GM12875 (cell line): Measurements from ENCODE around the gene UBE2I.

ENCODE experiments used
- H3K4me3 ChIP-seq: one replicate; pipeline ENCODE4 v1.5.1; 2011; ENCODE audit warnings: low read depth, low read length, control low read depth
- CTCF ChIP-seq: IDR thresholded peaks from 2 replicates; pipeline ENCODE4 v1.5.1; 2011; ENCODE audit warnings: low read depth, mild to moderate bottlenecking, control low read depth, inconsistent platforms, low read length, moderate library complexity, borderline replicate concordance; ENCODE audit not compliant: insufficient read depth

Gene UBE2I

GRCh38 chr16:1315081-1316032 lies 5.9 kb downstream of the UBE2I start:
- no peak for TF ChIP-seq CTCF
- H3K4me3 ChIP-seq: no peak overlapping the region

GRCh38 chr16:1316033-1316405 lies 6.6 kb downstream of the UBE2I start:
- no peak overlapping the region for H3K4me3 ChIP-seq
- no peak for TF ChIP-seq CTCF

GRCh38 chr16:1317479-1318267 lies 8.2 kb downstream of the UBE2I start:
- TF ChIP-seq CTCF: no peak
- no peak overlapping the region for H3K4me3 ChIP-seq

- H3K4me3 ChIP-seq: no peak overlapping the region
Measured at GRCh38 chr16:1318268-1318545, 8.8 kb downstream of the UBE2I start.

GRCh38 chr16:1319041-1319440 lies 9.6 kb downstream of the UBE2I start:
- no peak for TF ChIP-seq CTCF

More at GRCh38 chr16:1318268-1318545, 8.8 kb downstream of the UBE2I start:
- TF ChIP-seq CTCF: no peak

GRCh38 chr16:1320097-1320496 lies 10.7 kb downstream of the UBE2I start:
- TF ChIP-seq CTCF: no peak
- H3K4me3 ChIP-seq: no peak overlapping the region

More at GRCh38 chr16:1319041-1319440, 9.6 kb downstream of the UBE2I start:
- H3K4me3 ChIP-seq: no peak overlapping the region
